RWPE2 (cell line): Measurements from ENCODE around the gene SSH2.

ENCODE experiments used
- ATAC-seq: fragments of 200-7000 bp; cut with Tn5 transposase; 3 replicates; pipeline ENCODE4 v1.9.1; 2021; ENCODE audit warnings: low read depth
- DNase-seq: peaks from one replicate; pipeline ENCODE4 v3.0.0-alpha.2; 2020; ENCODE audit warnings: low spot score
- H3K27ac ChIP-seq: fragments of 450-650 bp; 2 replicates; pipeline ENCODE4 v1.5.1; 2017; ENCODE audit warnings: mild to moderate bottlenecking; ENCODE audit not compliant: poor library complexity, severe bottlenecking
- H3K27me3 ChIP-seq: fragments of 250-450 bp; sonication (Bioruptor Pico); 2 replicates; pipeline ENCODE4 v1.5.1; 2021; ENCODE audit warnings: mild to moderate bottlenecking, moderate library complexity; ENCODE audit not compliant: insufficient read depth, poor library complexity, severe bottlenecking
- H3K36me3 ChIP-seq: fragments of 250-450 bp; sonication (Bioruptor Pico); 2 replicates; pipeline ENCODE4 v1.5.1; 2020; ENCODE audit warnings: low read depth, mild to moderate bottlenecking, moderate library complexity
- H3K4me1 ChIP-seq: fragments of 250-450 bp; sonication (Bioruptor Pico); 2 replicates; pipeline ENCODE4 v1.5.1; 2021; ENCODE audit warnings: mild to moderate bottlenecking, moderate library complexity; ENCODE audit not compliant: insufficient read depth, poor library complexity, severe bottlenecking
- H3K4me3 ChIP-seq: fragments of 250-450 bp; sonication (Bioruptor Pico); 2 replicates; pipeline ENCODE4 v1.5.1; 2021; ENCODE audit warnings: mild to moderate bottlenecking, moderate library complexity; ENCODE audit not compliant: severe bottlenecking
- H3K9me3 ChIP-seq: fragments of 250-450 bp; sonication (Bioruptor Pico); 2 replicates; pipeline ENCODE4 v1.5.1; 2021; ENCODE audit warnings: mild to moderate bottlenecking, moderate library complexity; ENCODE audit not compliant: severe bottlenecking
- CTCF ChIP-seq: fragments of 450-650 bp; IDR thresholded peaks from one replicate; pipeline ENCODE4 v1.5.1; 2017; ENCODE audit warnings: mild to moderate bottlenecking, moderate library complexity; ENCODE audit not compliant: poor library complexity, severe bottlenecking

Gene SSH2

GRCh38 chr17:29777663-29778062 lies 152.4 kb downstream of the SSH2 start:
- H3K36me3 ChIP-seq, result peaks cover 3% of the 10 kb centered on the region; the same call in 1 of the 2 replicates
- DNase-seq (no peak), ATAC-seq (no peak)
- H3K9me3 ChIP-seq, result no peaks in the 10 kb centered on the region
- H3K4me1 ChIP-seq, result no peaks in the 10 kb centered on the region
- H3K4me3 ChIP-seq, result no peak overlapping the region
- TF ChIP-seq CTCF, result no peak
- no peaks in the 10 kb centered on the region for H3K27me3 ChIP-seq
- no peak overlapping the region for H3K27ac ChIP-seq

GRCh38 chr17:29776026-29776425 lies 154.0 kb downstream of the SSH2 start:
- DNase-seq (no peak), ATAC-seq (no peak)
- no peaks in the 10 kb centered on the region for H3K9me3 ChIP-seq
- peaks cover 3% of the 10 kb centered on the region; the same call in 1 of the 2 replicates for H3K36me3 ChIP-seq
- H3K27me3 ChIP-seq, result no peaks in the 10 kb centered on the region
- no peak overlapping the region for H3K4me3 ChIP-seq
- no peaks in the 10 kb centered on the region for H3K4me1 ChIP-seq
- H3K27ac ChIP-seq, result no peak overlapping the region
- no peak for TF ChIP-seq CTCF

GRCh38 chr17:29772981-29773380 lies 157.0 kb downstream of the SSH2 start:
- ATAC-seq (no peak), DNase-seq (no peak)
- Histone ChIP-seq H3K4me1 (no peaks in the 10 kb centered on the region), H3K27ac (no peak overlapping the region), H3K9me3 (peaks cover 2% of the 10 kb centered on the region), H3K27me3 (no peaks in the 10 kb centered on the region), H3K36me3 (peaks cover 3% of the 10 kb centered on the region; the same call in 1 of the 2 replicates), H3K4me3 (no peak overlapping the region)
- no peak for TF ChIP-seq CTCF

GRCh38 chr17:29771546-29771945 lies 158.5 kb downstream of the SSH2 start:
- no peaks in the 10 kb centered on the region for H3K4me1 ChIP-seq
- no peak overlapping the region for H3K27ac ChIP-seq
- no peaks in the 10 kb centered on the region for H3K36me3 ChIP-seq
- H3K27me3 ChIP-seq, result no peaks in the 10 kb centered on the region
- no peak for TF ChIP-seq CTCF
- H3K4me3 ChIP-seq, result no peak overlapping the region
- no peak for ATAC-seq
- no peak for DNase-seq
- peaks cover 2% of the 10 kb centered on the region for H3K9me3 ChIP-seq

- Histone ChIP-seq H3K36me3 (no peaks in the 10 kb centered on the region), H3K4me1 (no peaks in the 10 kb centered on the region), H3K27ac (no peak overlapping the region), H3K9me3 (peaks cover 2% of the 10 kb centered on the region), H3K27me3 (no peaks in the 10 kb centered on the region), H3K4me3 (no peak overlapping the region)
- TF ChIP-seq CTCF, result no peak
- no peak for ATAC-seq
- DNase-seq, result no peak
These were observed 160.8 kb downstream of the SSH2 start for GRCh38 chr17:29769225-29769624.
